Activated naive CD4-positive, alpha-beta T cell treated with anti-CD3 and anti-CD28 coated beads, Interleukin-2, amount 10 ng/mL, durations not matched to agents 5 hours and 36 hours (primary cell): ENCODE results near the gene MED27. TPM values are rescaled to one million over a fixed set of nuclear protein-coding genes. Genes with fewer than 3 reads are reported as not detected.

Experiments used
- total RNA-seq, 2 experiments: library from RNA; stranded (reverse); gene quantifications; one replicate each; pipeline ENCODE4 v1.2.3, GENCODE V29; 2021

The MED27 gene, protein sequence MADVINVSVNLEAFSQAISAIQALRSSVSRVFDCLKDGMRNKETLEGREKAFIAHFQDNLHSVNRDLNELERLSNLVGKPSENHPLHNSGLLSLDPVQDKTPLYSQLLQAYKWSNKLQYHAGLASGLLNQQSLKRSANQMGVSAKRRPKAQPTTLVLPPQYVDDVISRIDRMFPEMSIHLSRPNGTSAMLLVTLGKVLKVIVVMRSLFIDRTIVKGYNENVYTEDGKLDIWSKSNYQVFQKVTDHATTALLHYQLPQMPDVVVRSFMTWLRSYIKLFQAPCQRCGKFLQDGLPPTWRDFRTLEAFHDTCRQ
- 10 to 100 TPM; 18.4 to 18.6 TPM for total RNA-seq

DNA sequence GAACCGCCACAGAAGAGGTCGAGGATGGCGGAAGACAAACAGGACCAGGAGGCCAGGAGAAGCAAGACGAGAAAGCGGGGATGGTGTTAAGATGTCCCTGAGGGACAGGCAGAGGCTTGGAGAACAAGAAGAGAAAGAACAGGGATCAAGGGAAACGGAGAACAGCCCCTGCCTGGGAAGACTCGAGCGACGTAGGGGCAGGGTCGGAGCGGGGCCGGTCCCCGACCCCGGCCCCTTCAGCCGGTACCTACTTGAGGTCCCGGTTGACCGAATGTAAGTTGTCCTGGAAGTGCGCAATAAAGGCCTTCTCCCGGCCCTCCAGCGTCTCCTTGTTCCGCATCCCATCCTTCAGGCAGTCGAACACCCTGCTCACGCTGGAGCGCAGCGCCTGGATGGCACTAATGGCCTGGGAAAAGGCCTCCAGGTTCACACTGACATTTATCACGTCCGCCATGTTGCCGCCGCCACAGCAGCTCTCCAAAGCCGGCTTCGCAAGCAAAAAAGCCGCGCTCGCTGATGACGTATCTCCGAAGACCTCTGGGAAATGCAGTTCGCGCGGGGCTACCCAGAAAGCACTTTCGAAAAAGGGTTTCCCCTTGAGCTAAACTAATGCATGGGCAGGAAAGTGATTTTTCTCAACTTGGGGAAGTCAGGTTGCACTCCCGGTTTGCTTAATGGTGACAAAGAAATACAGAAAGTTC lies at the start of gene MED27:
TSS of gene MED27 (minus strand) at position 477 of the 701 bp plus-strand sequence. CDS start at position 454, 23 bp downstream.

Other genes starting within 250 kb of the MED27 start
- gene NTNG2, start 82.2 kb upstream of the MED27 start, total RNA-seq: 1 to 10 TPM; 2.0 to 2.2 TPM